ENCODE data around the gene ZIC5.

GRCh38 chr13:99941911-99942310, 29.7 kb downstream of the ZIC5 start:
- TF ChIP-seq, protein P1, sequence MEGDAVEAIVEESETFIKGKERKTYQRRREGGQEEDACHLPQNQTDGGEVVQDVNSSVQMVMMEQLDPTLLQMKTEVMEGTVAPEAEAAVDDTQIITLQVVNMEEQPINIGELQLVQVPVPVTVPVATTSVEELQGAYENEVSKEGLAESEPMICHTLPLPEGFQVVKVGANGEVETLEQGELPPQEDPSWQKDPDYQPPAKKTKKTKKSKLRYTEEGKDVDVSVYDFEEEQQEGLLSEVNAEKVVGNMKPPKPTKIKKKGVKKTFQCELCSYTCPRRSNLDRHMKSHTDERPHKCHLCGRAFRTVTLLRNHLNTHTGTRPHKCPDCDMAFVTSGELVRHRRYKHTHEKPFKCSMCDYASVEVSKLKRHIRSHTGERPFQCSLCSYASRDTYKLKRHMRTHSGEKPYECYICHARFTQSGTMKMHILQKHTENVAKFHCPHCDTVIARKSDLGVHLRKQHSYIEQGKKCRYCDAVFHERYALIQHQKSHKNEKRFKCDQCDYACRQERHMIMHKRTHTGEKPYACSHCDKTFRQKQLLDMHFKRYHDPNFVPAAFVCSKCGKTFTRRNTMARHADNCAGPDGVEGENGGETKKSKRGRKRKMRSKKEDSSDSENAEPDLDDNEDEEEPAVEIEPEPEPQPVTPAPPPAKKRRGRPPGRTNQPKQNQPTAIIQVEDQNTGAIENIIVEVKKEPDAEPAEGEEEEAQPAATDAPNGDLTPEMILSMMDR (conservative IDR thresholded peaks at IDR 0.05; ENCODE audit: low read length) = no peak
- TF ChIP-seq EZH2phosphoT487 (IDR thresholded peaks at IDR 0.05; ENCODE audit: borderline replicate concordance) = no peak

All from Loucy (cell line).